ENCODE results near the gene LCE1B.

The LCE1B gene

GRCh38 chr1:152776361-152776760 lies 35.4 kb upstream of the LCE1B start:
- H4K91ac ChIP-seq (ENCODE audit: low read length), result no peak overlapping the region
- no peak overlapping the region for H4K8ac ChIP-seq (ENCODE audit: low read length)
- H3K9me3 ChIP-seq (ENCODE audit: control insufficient read depth, low read length), result no peaks in the 10 kb centered on the region
- no peak overlapping the region for H3K27ac ChIP-seq (ENCODE audit: low read length, poor library complexity, severe bottlenecking)
- H2BK12ac ChIP-seq (ENCODE audit: low read length in 2 of 2), result no peak overlapping the region
- no peak overlapping the region for H3K18ac ChIP-seq (ENCODE audit: low read depth in 1 of 2, low read length in 2 of 2)
- no peak overlapping the region for H3K4me3 ChIP-seq (ENCODE audit: insufficient read depth in 1 of 2, low read depth in 1 of 2, low read length in 2 of 2)
- no peak overlapping the region for H2BK5ac ChIP-seq (ENCODE audit: low read depth, low read length, poor library complexity, severe bottlenecking)
- no peak overlapping the region for H3K4ac ChIP-seq (ENCODE audit: low read depth in 1 of 2, low read length in 2 of 2)
- H3K36me3 ChIP-seq (ENCODE audit: control insufficient read depth in 1 of 2, insufficient read depth in 2 of 2, low read depth in 1 of 2, low read length in 2 of 2), result no peaks in the 10 kb centered on the region
- no peak overlapping the region for H3K23ac ChIP-seq (ENCODE audit: low read length in 2 of 2)
- no peak overlapping the region for H3K4me2 ChIP-seq (ENCODE audit: low read length, poor library complexity, severe bottlenecking)
- H3K9ac ChIP-seq (ENCODE audit: low read length), result no peak overlapping the region
- H3K79me1 ChIP-seq (replicated peaks; ENCODE audit: low read length, poor library complexity, severe bottlenecking), result no peaks in the 10 kb centered on the region
- no peak overlapping the region for H2AFZ ChIP-seq (ENCODE audit: low read depth, low read length)
- H3K14ac ChIP-seq (ENCODE audit: low read length in 2 of 2), result no peak overlapping the region
- no peak for DNase-seq
- H2BK15ac ChIP-seq (ENCODE audit: low read depth, poor library complexity, severe bottlenecking), result no peak overlapping the region
- H3K4me1 ChIP-seq (ENCODE audit: control insufficient read depth, insufficient read depth, low read depth, low read length), result no peaks in the 10 kb centered on the region
- no peaks in the 10 kb centered on the region for H3K27me3 ChIP-seq (ENCODE audit: control insufficient read depth in 1 of 2, insufficient read depth in 1 of 2, low read length in 2 of 2)
- WGBS, result 77% methylated on average over 11 of the region's 11 CpGs
- H2AK5ac ChIP-seq (ENCODE audit: low read length, severe bottlenecking), result no peak overlapping the region
- no peak overlapping the region for H2BK120ac ChIP-seq (ENCODE audit: low read depth, low read length)

DNA sequence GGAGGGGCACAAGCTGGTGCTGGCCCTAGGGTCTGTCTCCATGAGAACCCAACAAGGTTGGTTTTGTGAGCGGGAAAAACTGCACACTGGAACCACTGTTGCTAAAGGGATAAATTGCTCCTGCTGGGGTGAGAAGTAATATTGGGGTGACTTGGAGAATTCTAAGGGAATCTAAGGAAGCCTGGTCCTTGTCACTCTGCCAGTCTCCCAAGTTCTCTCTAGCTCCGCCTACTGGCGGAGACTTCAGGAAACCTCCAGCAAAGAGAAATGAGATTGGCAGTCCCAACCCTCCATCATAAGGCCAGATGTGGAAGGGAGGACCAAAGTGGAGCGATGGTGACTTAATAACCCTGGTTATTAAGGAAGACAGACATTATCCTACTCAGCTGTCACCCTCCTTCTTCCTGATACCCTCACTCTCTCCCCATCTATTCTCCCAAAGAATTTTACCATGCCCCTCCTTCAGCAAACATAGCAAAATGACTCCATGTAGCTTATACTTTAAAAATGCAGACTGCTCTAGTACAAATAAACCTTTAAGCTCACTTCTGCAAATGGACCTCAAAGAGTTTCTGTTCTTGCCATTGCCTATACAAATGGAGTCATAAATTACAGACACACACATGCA lies 34.1 kb upstream of the LCE1B start:
- H3K27ac ChIP-seq (ENCODE audit: low read length, poor library complexity, severe bottlenecking), result no peak overlapping the region
- no peaks in the 10 kb centered on the region for H3K9me3 ChIP-seq (ENCODE audit: control insufficient read depth, low read length)
- H3K4me2 ChIP-seq (ENCODE audit: low read length, poor library complexity, severe bottlenecking), result no peak overlapping the region
- no peaks in the 10 kb centered on the region for H3K79me1 ChIP-seq (replicated peaks; ENCODE audit: low read length, poor library complexity, severe bottlenecking)
- no peak overlapping the region for H3K23ac ChIP-seq (ENCODE audit: low read length in 2 of 2)
- no peak overlapping the region for H2AK5ac ChIP-seq (ENCODE audit: low read length, severe bottlenecking)
- no peak overlapping the region for H2BK120ac ChIP-seq (ENCODE audit: low read depth, low read length)
- DNase-seq, result no peak
- no peak overlapping the region for H2BK15ac ChIP-seq (ENCODE audit: low read depth, poor library complexity, severe bottlenecking)
- no peak overlapping the region for H4K91ac ChIP-seq (ENCODE audit: low read length)
- H3K18ac ChIP-seq (ENCODE audit: low read depth in 1 of 2, low read length in 2 of 2), result no peak overlapping the region
- no peak overlapping the region for H3K9ac ChIP-seq (ENCODE audit: low read length)
- H3K14ac ChIP-seq (ENCODE audit: low read length in 2 of 2), result no peak overlapping the region
- no peak overlapping the region for H3K4ac ChIP-seq (ENCODE audit: low read depth in 1 of 2, low read length in 2 of 2)
- no peak overlapping the region for H2BK12ac ChIP-seq (ENCODE audit: low read length in 2 of 2)
- 68% methylated on average over 4 of the region's 4 CpGs for WGBS
- H2BK5ac ChIP-seq (ENCODE audit: low read depth, low read length, poor library complexity, severe bottlenecking), result no peak overlapping the region
- no peak overlapping the region for H2AFZ ChIP-seq (ENCODE audit: low read depth, low read length)
- H3K4me3 ChIP-seq (ENCODE audit: insufficient read depth in 1 of 2, low read depth in 1 of 2, low read length in 2 of 2), result no peak overlapping the region
- no peak overlapping the region for H4K8ac ChIP-seq (ENCODE audit: low read length)
- H3K4me1 ChIP-seq (ENCODE audit: control insufficient read depth, insufficient read depth, low read depth, low read length), result no peaks in the 10 kb centered on the region
- H3K27me3 ChIP-seq (ENCODE audit: control insufficient read depth in 1 of 2, insufficient read depth in 1 of 2, low read length in 2 of 2), result no peaks in the 10 kb centered on the region
- H3K36me3 ChIP-seq (ENCODE audit: control insufficient read depth in 1 of 2, insufficient read depth in 2 of 2, low read depth in 1 of 2, low read length in 2 of 2), result no peaks in the 10 kb centered on the region

DNA sequence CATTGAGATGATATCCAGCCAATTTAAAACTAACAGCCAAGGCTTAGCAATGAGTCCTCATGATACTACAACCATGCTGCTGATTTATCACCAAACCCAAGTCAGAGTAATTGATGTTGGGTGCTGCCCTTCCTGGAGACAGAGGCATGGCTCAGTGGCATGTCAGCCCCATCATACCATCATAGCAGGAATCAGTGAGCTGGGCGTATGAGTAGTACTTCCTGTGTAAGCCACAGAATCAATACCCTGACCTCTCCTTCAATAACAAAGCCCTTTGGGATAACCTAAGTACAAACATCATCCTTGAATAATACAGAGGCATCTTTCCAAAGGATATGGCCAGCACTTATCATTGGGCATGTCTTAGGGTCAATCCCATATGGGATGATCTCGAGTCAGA lies 28.7 kb upstream of the LCE1B start:
- no peak overlapping the region for H2BK15ac ChIP-seq (ENCODE audit: low read depth, poor library complexity, severe bottlenecking)
- H3K79me1 ChIP-seq (replicated peaks; ENCODE audit: low read length, poor library complexity, severe bottlenecking), result no peaks in the 10 kb centered on the region
- no peak for DNase-seq
- H2BK5ac ChIP-seq (ENCODE audit: low read depth, low read length, poor library complexity, severe bottlenecking), result no peak overlapping the region
- H3K9ac ChIP-seq (ENCODE audit: low read length), result no peak overlapping the region
- H2AFZ ChIP-seq (ENCODE audit: low read depth, low read length), result no peak overlapping the region
- H2AK5ac ChIP-seq (ENCODE audit: low read length, severe bottlenecking), result no peak overlapping the region
- 58% methylated on average over 2 of the region's 2 CpGs for WGBS
- H3K4me2 ChIP-seq (ENCODE audit: low read length, poor library complexity, severe bottlenecking), result no peak overlapping the region
- H3K18ac ChIP-seq (ENCODE audit: low read depth in 1 of 2, low read length in 2 of 2), result no peak overlapping the region
- no peak overlapping the region for H3K14ac ChIP-seq (ENCODE audit: low read length in 2 of 2)
- no peaks in the 10 kb centered on the region for H3K9me3 ChIP-seq (ENCODE audit: control insufficient read depth, low read length)
- no peak overlapping the region for H3K27ac ChIP-seq (ENCODE audit: low read length, poor library complexity, severe bottlenecking)
- H3K4me3 ChIP-seq (ENCODE audit: insufficient read depth in 1 of 2, low read depth in 1 of 2, low read length in 2 of 2), result no peak overlapping the region
- H4K91ac ChIP-seq (ENCODE audit: low read length), result no peak overlapping the region
- no peak overlapping the region for H2BK12ac ChIP-seq (ENCODE audit: low read length in 2 of 2)
- no peaks in the 10 kb centered on the region for H3K36me3 ChIP-seq (ENCODE audit: control insufficient read depth in 1 of 2, insufficient read depth in 2 of 2, low read depth in 1 of 2, low read length in 2 of 2)
- no peaks in the 10 kb centered on the region for H3K27me3 ChIP-seq (ENCODE audit: control insufficient read depth in 1 of 2, insufficient read depth in 1 of 2, low read length in 2 of 2)
- no peak overlapping the region for H2BK120ac ChIP-seq (ENCODE audit: low read depth, low read length)
- H3K23ac ChIP-seq (ENCODE audit: low read length in 2 of 2), result no peak overlapping the region
- no peak overlapping the region for H4K8ac ChIP-seq (ENCODE audit: low read length)
- H3K4me1 ChIP-seq (ENCODE audit: control insufficient read depth, insufficient read depth, low read depth, low read length), result no peaks in the 10 kb centered on the region
- no peak overlapping the region for H3K4ac ChIP-seq (ENCODE audit: low read depth in 1 of 2, low read length in 2 of 2)

DNA sequence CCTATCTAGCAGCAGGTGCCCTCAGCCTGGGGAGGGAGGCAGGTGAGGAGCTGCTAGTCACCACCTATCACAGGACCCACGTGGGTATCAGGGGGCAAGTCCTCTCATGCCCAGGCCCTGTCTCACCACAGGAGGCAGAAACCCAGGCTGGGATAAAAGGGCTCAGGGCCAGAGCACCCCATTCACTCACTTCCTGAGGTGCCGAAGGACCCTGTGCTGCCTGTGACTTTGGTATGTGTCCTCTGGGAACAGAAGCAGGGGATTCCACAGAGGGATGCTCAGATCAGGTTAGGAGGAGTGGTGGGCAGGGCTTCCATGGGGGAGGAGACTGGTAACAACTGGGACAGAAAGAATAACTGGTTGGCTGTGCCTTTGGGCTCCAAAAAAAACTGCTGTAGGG lies 25.7 kb upstream of the LCE1B start, which contains the start of gene LCE1E:
LCE1E (plus strand) TSS at position 181 of the 400 bp plus-strand sequence. CDS start 1,043 bp downstream, outside the sequence.
- Histone ChIP-seq H2AFZ (ENCODE audit: low read depth, low read length) (no peak within 1 kb of the TSS), H3K4me3 (ENCODE audit: insufficient read depth in 1 of 2, low read depth in 1 of 2, low read length in 2 of 2) (no peak within 1 kb of the TSS), H3K18ac (ENCODE audit: low read depth in 1 of 2, low read length in 2 of 2) (no peak within 1 kb of the TSS), H3K36me3 (ENCODE audit: control insufficient read depth in 1 of 2, insufficient read depth in 2 of 2, low read depth in 1 of 2, low read length in 2 of 2) (no peaks in the 10 kb centered on the region), H3K9ac (ENCODE audit: low read length) (no peak within 1 kb of the TSS), H2AK5ac (ENCODE audit: low read length, severe bottlenecking) (no peak within 1 kb of the TSS), H3K27ac (ENCODE audit: low read length, poor library complexity, severe bottlenecking) (no peak within 1 kb of the TSS), H3K4ac (ENCODE audit: low read depth in 1 of 2, low read length in 2 of 2) (no peak within 1 kb of the TSS), H3K79me1 (replicated peaks; ENCODE audit: low read length, poor library complexity, severe bottlenecking) (no peaks in the 10 kb centered on the region), H3K4me2 (ENCODE audit: low read length, poor library complexity, severe bottlenecking) (no peak within 1 kb of the TSS), H3K9me3 (ENCODE audit: control insufficient read depth, low read length) (no peaks in the 10 kb centered on the region), H2BK12ac (ENCODE audit: low read length in 2 of 2) (no peak within 1 kb of the TSS), H3K27me3 (ENCODE audit: control insufficient read depth in 1 of 2, insufficient read depth in 1 of 2, low read length in 2 of 2) (no peaks in the 10 kb centered on the region), H4K91ac (ENCODE audit: low read length) (no peak within 1 kb of the TSS), H2BK120ac (ENCODE audit: low read depth, low read length) (no peak within 1 kb of the TSS), H3K23ac (ENCODE audit: low read length in 2 of 2) (no peak within 1 kb of the TSS), H4K8ac (ENCODE audit: low read length) (no peak within 1 kb of the TSS), H2BK5ac (ENCODE audit: low read depth, low read length, poor library complexity, severe bottlenecking) (no peak within 1 kb of the TSS), H2BK15ac (ENCODE audit: low read depth, poor library complexity, severe bottlenecking) (no peak within 1 kb of the TSS), H3K4me1 (ENCODE audit: control insufficient read depth, insufficient read depth, low read depth, low read length) (no peaks in the 10 kb centered on the region), H3K14ac (ENCODE audit: low read length in 2 of 2) (no peak within 1 kb of the TSS)
- WGBS, result 38% methylated on average over 2 of the region's 2 CpGs
- DNase-seq, result no peak

Data from mesenchymal stem cell (in vitro differentiated cells and primary cell).